Heart left ventricle (tissue), 13 donors: ENCODE data around the gene PLEKHG3.

Source experiments
- POLR2A ChIP-seq, 2 donors: fragments of 450-650 bp; IDR thresholded peaks; one replicate each; pipeline ENCODE4 v1.6.1; 2017; ENCODE audit warnings: antibody characterized with exemption in 2 of 2, mild to moderate bottlenecking in 2 of 2, moderate library complexity in 2 of 2
- TF ChIP-seq, protein P1 (sequence below), 12 donors: fragments of 200-600 bp; sonication (generic) in 4 of 12; IDR thresholded peaks; one replicate each; pipeline versions ENCODE4 v1.5.0 to v1.8.0; 2018 to 2022; ENCODE audit warnings: antibody characterized with exemption in 12 of 12, mild to moderate bottlenecking in 5 of 12
- donor health status: ischemic (EF 13 %, LVEDD 7.1; RV severe dilation, severe dysfunction).
- donor health status: DM: no; HTN: yes; CAD: no.
- donor health status: DM: no; HTN: no; CAD: no.
- donor health status: ischemic (EF 25% LVEDD 6.9; RV normal size, moderate dysfunction).
- donor health status: ischemic (EF 25% LVEDD 5.7; RV mildly dilated, moderate dysfunction).
- donor health status: ischemic (EF 35%, LVEDD 5.7; RV mildly dilated, moderate dysfunction).
- donor health status: nonischemic (EF 11% LVEDD 7.7; RV severe dilation, severe dysfunction).
- donor health status: DM: yes; HTN: yes; CAD: no.
- donor health status: PGD.
- donor health status: ischemic (EF 29% LVEDD 5.4; RV normal size, mild dysfunction).
- donor health status: nonischemic (EF 23%, LVEDD 6.1; RV moderate dilation, normal function).

DNA sequence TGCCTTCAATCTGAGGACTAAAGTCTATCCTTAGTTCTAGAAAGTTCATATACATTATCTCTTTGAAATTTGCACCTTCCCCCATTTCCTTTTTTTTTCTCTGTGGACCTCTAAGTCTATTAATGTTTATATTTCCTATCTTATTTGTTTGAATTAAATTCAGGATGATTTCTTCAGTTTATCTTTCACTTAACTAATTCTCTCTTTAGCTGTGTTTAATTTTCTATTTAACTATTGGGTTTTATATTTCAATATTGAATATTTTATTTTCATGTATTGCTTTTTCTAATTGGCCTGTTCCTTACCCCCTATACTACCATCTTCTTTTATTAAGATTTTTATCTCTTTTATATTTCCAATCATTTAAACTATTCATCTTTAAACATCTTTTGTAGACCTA is 9.5 kb downstream of the PLEKHG3 start:
- TF ChIP-seq, protein P1, sequence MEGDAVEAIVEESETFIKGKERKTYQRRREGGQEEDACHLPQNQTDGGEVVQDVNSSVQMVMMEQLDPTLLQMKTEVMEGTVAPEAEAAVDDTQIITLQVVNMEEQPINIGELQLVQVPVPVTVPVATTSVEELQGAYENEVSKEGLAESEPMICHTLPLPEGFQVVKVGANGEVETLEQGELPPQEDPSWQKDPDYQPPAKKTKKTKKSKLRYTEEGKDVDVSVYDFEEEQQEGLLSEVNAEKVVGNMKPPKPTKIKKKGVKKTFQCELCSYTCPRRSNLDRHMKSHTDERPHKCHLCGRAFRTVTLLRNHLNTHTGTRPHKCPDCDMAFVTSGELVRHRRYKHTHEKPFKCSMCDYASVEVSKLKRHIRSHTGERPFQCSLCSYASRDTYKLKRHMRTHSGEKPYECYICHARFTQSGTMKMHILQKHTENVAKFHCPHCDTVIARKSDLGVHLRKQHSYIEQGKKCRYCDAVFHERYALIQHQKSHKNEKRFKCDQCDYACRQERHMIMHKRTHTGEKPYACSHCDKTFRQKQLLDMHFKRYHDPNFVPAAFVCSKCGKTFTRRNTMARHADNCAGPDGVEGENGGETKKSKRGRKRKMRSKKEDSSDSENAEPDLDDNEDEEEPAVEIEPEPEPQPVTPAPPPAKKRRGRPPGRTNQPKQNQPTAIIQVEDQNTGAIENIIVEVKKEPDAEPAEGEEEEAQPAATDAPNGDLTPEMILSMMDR (IDR thresholded peaks at IDR 0.05), result no peak
- no peak for TF ChIP-seq POLR2A (IDR thresholded peaks at IDR 0.05)
